HG02588 (cell line): ENCODE results near the gene DNAJC3.
"Not testable (repeated sequence)": the region's sequence is repeated elsewhere in the genome, so short reads cannot be mapped to it uniquely, and the experiment has no call there.

Source experiments
- ATAC-seq: cut with Tn5 transposase; IDR thresholded peaks from one replicate; pipeline ENCODE4 v1.9.1; 2021; ENCODE audit warnings: mild to moderate bottlenecking, moderate library complexity; ENCODE audit not compliant: unreplicated experiment

DNAJC3 gene

GRCh38 chr13:95712846-95713245 is 35.9 kb downstream of the DNAJC3 start:
- ATAC-seq = not testable (repeated sequence)

- no peak for ATAC-seq
Observed at GRCh38 chr13:95713651-95714050, 36.7 kb downstream of the DNAJC3 start.

GRCh38 chr13:95714142-95714832 is 37.3 kb downstream of the DNAJC3 start:
- no peak for ATAC-seq

GRCh38 chr13:95716231-95716630 is 39.3 kb downstream of the DNAJC3 start:
- no peak for ATAC-seq

DNA sequence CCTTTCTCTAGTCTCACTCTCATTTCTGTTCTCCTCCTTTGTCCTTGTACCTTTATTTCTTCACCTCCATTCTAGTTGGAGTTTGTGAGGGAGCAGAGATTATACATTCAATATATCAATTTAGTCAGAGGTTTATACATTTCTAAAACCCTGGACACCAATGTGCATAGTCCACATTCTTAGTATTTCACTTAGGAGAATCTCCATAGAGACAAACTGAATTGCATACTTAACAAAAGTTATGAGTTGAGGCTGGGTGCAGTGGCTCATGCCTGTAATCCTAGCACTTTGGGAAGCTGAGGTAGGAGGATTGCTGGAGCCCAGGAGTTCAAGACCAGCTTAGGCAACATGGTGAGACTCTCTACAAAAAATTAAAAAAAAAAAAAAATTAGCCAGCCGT is 45.3 kb downstream of the DNAJC3 start:
- ATAC-seq = no peak

DNA sequence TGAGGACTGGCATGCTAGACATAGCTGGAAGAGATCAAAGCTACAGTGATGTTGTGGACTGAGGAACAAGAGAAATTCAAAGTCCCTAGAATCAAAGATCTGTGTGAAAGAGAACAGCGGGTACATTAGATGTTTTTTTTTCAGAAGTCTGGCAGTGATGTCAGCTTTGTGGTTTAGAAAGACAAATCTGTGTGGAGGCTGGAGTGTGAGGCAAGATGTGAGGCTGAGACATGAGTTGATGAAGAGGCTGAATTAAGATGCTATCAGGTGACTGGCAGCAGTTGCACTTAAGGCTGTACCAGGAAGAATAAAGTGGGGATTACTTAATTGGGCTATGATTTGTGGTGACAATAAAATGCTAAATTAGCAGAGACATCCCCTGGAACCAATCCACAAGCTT is 46.5 kb downstream of the DNAJC3 start:
- no peak for ATAC-seq

- no peak for ATAC-seq
Observed at GRCh38 chr13:95724252-95724651, 47.3 kb downstream of the DNAJC3 start.

DNA sequence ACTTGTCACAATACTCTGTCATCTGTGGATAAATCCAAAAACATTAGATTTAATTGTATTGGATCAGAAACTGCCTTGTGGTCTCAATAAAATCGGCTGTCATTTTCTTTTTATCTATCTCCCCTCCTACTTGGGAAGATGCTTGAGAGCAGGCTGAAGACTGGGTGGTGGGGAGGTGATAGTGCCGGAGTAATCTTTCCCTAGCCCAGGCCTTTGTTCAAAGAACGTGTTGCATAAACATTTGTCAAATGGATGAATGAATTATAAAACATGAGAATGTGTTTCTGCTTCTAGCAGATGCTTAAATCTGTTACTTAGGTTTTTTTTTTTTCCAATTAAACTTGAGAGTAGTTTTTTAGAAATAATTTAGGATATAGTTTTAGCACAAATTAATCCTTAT is 49.9 kb downstream of the DNAJC3 start:
- ATAC-seq = no peak

DNA sequence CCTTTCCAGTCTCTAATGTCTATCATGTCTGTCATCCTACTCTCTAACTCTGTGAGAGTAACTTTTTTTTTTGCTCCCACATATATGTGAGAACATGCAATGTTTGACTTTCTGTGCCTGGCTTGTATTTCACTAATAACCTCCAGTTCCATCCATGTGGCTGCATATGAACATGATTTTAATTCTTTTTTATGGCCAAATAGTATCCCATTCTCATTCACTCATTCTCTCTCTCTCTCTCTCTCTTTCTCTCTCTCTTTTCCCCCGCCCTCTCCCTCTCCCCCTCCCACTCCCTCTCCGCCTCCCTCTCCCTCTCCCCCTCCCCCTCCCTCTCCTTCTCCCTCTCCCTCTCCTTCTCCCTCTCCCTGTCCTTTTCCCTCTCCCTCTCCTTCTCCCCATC is 52.0 kb downstream of the DNAJC3 start:
- ATAC-seq = no peak

DNA sequence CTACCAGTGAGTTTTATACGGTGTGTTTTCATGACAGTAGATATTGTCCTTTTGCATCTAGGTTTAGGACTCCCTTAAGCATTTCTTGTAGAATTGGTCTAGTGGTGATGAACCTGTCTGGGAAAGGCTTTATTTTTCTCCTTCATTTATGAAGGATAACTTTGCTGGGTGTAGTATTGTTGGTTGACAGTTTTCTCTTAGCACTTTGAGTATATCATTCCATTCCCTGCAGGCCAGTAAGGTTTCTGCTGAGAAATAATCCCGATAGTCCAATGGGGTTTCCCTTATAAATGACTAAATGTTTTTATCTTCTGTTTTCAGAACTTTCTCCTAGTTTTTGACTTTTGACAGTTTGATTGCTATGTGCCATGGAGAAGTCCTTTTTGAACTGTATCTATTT is 57.2 kb downstream of the DNAJC3 start:
- ATAC-seq = no peak

DNA sequence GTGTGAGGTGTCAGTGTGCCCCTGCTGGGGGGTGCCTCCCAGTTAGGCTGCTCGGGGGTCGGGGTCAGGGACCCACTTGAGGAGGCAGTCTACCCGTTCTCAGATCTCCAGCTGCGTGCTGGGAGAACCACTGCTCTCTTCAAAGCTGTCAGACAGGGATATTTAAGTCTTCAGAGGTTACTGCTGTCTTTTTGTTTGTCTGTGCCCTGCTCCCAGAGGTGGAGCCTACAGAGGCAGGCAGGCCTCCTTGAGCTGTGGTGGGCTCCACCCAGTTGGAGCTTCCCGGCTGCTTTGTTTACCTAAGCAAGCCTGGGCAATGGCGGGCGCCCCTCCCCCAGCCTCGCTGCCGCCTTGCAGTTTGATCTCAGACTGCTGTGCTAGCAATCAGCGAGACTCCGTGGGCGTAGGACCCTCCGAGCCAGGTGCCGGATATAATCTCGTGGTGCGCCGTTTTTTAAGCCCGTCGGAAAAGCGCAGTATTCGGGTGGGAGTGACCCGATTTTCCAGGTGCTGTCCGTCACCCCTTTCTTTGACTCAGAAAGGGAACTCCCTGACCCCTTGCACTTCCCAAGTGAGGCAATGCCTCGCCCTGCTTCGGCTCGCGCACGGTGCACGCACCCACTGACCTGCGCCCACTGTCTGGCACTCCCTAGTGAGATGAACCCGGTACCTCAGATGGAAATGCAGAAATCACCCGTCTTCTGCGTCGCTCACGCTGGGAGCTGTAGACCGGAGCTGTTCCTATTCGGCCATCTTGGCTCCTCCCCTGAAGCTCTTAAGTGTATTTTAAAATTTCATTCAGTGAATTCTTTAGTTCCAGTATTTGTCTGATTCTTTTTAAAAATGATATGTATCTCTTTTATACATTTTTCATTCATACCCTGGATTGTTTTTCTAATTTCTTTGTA is 63.4 kb downstream of the DNAJC3 start:
- not testable (repeated sequence) for ATAC-seq

DNA sequence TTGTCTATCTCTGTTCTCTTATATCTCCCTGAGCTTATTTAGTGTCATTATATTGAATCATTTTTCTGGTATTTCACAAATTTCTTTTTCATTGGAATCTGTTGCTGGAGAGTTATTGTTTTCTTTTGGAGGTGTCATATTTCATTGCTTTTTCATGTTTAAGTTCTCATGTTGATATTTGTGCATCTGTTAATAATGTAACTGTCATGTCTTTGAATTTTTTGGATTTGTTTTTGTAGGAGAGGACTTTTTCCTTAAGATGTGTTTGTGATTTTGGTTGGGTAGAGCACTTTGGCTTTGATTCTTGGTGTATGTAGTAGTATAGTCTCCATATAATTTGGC is 64.0 kb downstream of the DNAJC3 start:
- ATAC-seq = no peak

DNA sequence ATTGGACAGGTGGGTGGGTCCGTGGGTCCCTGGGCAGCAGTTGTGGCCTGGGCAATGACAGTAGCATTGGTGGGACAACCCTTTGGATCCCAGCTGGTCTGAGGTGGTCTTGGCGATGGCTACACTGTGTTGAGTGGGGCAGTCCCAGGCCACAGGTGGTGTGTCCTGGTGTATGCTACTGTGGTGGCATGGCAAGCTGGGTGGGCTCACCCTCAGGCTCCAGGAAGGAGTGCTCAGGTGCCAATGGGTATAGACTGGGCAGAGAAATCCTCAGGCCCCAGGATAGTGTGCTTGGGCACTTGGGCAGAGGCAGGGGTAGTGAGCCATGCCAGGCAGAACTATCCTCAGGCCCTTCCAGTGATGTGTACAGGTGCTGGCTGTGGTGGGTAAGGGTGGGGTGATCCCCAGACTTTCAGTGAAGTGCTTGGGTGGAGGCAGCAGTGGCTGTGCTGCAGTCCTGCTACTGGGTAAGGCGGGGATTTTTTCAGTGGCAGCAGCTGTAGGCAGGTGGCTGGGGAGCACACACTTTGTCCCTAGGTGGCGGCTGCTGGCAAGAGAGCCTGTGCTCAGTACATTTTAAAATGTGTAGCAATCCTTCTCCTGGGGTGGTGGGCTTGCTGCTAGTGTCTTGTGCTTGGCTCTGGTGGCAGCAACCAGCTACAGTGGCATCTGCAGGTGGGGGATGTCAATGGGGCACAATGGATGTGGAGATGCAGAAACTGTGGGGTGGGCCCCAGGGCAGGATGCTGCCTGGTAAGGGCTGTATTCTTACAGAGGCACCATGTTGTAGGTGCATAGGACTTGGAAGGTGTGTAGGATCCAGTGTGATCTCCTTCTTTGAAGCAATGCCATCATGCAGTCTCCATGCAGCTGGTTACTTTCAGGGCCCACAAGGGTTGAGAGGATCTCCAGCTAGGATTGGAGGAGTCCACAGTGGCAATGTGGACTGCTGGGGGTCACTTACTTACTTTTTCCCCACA is 64.9 kb downstream of the DNAJC3 start:
- ATAC-seq = no peak

- no peak for ATAC-seq
Observed at GRCh38 chr13:95743192-95743591, 66.3 kb downstream of the DNAJC3 start.

DNA sequence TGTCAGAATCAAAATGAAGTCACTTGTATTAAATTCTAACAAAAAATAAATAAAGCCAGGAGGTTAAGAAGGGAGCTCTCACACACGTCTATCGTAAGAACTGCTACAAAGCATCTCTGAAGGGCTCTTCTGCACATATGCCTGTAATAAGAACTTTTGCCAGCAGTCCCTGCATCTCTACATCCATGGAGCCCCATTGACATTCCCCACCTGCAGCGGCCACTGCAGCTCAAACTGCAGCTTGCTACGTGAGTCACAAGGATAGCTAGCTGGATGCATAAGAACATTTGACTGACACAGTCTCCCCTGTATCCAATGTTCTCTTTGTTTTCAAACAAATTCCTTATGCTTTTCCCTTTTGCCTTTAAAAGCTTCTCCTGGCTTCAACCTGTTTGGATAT is 68.3 kb downstream of the DNAJC3 start:
- no peak for ATAC-seq

DNA sequence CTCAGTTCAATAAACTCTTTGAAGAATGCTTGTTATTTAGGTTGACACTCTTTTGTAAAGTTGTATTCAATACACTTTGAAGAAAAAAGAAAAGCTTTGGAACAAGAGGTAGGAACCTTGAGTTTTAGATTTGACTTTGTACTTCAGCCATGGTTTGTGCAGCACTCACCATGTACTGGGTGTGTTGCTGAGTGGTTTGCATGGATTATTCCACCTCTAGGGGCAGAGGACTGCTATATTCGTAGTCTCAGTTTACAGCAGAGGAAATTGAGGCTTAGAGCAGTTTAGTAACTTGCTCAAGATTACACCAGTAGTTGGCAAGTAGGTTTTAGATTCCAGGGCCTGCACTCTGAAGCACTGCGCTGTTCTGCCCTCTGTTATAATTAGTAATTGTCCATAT is 68.8 kb downstream of the DNAJC3 start:
- ATAC-seq = no peak

GRCh38 chr13:95749545-95749944 is 72.6 kb downstream of the DNAJC3 start:
- ATAC-seq = no peak

DNA sequence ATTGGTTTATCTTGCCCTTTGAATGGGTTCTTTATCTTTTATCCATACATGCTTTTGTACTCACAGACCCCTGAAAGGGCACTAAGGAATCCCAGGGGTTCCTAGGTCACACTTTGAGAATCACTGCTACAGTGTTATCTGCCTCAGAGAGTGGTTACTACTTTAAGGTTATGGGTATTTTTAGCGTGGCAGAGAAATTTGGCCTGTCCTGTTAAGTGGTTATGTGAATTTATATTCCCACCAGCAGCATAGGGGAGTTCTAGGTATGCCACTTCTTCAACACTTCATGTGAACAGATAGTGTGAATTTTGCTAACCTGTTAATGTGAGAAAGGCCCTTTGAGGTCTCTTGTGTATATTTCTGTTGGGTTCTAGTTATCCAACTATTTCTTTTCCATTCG is 75.7 kb downstream of the DNAJC3 start:
- no peak for ATAC-seq

GRCh38 chr13:95754069-95754468 is 77.1 kb downstream of the DNAJC3 start:
- ATAC-seq = no peak

GRCh38 chr13:95756072-95756471 is 79.1 kb downstream of the DNAJC3 start:
- no peak for ATAC-seq

DNA sequence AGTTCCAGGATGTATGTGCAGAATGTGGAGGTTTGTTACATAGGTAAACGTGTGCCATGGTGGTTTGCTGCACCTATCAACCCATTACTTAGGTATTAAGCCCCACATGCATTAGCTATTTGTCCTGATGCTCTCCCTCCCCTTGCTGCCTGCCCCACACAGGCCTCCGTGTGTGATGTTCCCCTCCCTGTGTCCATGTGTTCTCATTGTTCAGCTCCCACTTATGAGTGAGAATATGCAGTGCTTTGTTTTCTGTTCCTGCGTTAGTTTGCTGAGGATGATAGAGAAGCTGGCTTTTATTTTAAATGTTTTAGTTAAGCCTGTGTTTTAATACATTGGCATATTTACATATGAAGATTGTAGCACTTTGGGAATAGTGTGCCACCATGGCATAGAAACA is 85.7 kb downstream of the DNAJC3 start:
- not testable (repeated sequence) for ATAC-seq
